GM18873 (cell line): ENCODE data around the gene ZCCHC13.
"Not testable (repeated sequence)": the region's sequence is repeated elsewhere in the genome, so short reads cannot be mapped to it uniquely, and the experiment has no call there.

Experiments
- ATAC-seq: cut with Tn5 transposase; IDR thresholded peaks from one replicate; pipeline ENCODE4 v1.9.1; 2021; ENCODE audit warnings: mild to moderate bottlenecking, moderate library complexity, moderate number of reproducible peaks; ENCODE audit not compliant: unreplicated experiment, low FRiP score

Gene ZCCHC13

DNA sequence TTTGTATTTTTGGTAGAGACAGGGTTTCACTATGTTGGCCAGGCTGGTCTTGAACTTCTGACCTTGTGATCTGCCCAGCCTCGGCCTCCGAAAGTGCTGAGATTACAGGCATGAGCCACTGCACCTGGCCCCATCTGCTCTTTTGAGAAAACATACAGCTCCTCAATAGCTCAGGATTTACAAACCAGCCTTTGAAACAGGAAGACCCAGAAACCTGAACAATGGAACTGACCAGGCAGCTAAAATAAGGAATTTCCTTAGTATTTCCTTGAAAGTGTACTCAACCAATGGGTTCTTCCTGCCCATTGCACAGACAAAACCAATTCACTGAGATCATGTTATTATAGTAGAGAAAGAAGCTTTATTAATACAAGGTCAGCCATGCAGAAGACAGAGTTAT, 15.3 kb downstream of the ZCCHC13 start:
- not testable (repeated sequence) for ATAC-seq

- no peak for ATAC-seq
Measured at GRCh38 chrX:74321191-74321590, 17.2 kb downstream of the ZCCHC13 start.

DNA sequence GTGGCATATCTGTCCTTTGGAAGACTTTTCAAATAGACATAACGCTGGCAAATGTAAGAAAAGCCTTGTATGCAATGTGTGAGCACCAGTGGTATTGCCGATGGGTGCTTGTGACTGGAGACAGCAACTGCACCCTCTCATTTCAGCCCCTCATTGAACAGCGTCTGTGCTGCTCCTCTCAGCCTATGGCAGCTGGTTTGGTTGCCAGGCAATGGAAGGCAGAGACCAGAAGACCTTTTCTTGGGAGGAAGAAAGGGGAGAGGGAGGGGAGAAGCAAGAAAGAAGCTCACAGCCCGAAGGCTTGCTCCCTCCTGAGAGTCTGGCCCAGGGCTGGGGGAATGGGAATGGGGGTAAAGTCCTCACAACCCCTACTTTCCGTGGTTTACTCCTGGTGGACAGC, 20.2 kb downstream of the ZCCHC13 start:
- ATAC-seq: no peak

GRCh38 chrX:74325130-74326059, 21.4 kb downstream of the ZCCHC13 start:
- no peak for ATAC-seq

DNA sequence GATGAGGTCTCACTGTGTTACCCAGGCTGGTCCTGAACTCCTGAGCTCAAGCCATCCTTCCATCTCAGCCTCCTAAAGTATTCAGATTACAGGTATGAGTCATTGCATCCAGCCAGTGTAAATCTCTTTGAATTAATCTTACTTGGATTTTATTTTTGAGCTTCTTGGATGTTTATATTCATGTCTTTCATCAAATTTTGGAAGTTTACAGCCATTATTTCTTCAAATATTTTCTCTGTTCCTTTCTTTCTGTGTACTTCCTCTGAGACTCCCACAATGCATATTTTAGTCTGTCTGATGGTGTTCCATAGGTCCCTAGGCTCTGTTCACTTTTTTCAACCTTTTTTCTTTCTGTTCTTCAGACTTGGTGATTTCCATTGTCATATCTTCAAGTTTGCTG, 34.9 kb downstream of the ZCCHC13 start:
- ATAC-seq: no peak

GRCh38 chrX:74340051-74340450, 36.1 kb downstream of the ZCCHC13 start:
- ATAC-seq: no peak

DNA sequence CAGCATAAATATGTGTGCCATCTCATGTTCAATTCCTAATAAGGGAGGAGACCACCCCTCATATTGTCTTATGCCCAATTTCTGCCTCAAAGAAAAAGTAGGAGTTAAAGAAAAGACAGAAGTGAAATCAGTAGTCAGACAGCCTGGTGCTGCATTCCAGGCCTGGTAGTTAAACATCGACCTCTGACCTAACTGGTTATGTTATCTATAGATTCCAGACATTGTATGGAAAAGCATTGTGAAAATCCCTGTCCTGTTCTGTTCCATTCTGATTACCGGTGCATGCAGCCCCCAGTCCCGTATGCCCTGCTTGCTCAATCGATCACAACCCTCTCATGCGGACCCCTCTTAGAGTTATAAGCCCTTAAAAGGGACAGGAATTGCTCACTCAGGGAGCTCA, 38.2 kb downstream of the ZCCHC13 start:
- ATAC-seq: not testable (repeated sequence)

- peak; percentile 88 for ATAC-seq
Measured at GRCh38 chrX:74343343-74344279, 39.6 kb downstream of the ZCCHC13 start.

DNA sequence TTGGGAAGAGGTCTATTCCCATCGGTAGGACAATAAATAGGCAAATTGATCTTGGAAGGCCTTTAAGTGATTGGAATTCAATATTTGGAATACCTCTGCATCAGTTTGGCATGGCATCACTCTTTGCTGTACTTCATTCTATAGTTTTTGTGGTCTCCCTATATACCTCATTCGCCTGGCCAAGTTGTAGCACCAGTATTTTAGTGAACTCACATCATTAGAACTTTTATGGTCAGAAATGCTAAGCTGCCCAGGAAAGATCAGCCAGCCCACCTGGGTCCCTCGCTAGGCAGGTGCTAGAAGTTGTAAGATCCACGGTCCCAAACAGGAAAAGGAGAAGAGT, 40.3 kb downstream of the ZCCHC13 start:
- no peak for ATAC-seq

DNA sequence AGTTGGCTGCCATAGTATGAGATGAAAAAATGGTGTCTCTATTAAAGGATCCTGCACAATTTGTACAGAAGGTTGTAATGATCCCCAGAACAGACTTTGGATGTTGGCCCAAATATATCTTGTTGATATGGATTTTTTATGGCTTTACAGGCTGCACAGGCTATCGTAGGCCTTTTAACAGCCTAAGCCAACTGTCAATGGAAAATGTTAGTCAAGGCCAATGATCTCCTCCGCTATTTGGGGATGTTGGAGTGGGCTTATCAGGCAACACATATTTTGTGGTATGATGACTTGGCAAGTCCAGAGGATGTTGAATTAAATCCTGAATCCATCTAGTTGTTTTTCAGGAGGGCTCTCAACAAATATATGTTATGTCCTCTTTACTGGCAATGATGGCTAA, 42.1 kb downstream of the ZCCHC13 start:
- no peak for ATAC-seq

GRCh38 chrX:74349387-74349786, 45.4 kb downstream of the ZCCHC13 start:
- no peak for ATAC-seq

DNA sequence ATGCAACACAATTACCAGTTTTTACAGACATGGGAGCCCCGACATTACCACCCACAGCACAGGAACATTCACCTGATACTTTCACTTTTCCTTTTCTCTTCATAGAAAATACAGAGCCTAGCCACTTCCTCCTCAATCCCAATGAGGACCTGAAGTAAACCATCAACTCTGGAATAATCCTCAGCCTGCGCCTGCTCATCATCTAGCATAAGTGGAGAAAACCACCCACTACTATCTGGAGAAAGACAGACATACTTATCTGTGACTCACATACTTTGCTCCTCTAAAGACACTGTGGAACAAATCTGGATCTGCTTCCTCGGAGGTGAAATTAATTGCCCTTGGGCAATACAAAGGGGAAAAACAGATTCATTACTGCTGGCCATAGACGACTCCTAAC, 47.8 kb downstream of the ZCCHC13 start:
- no peak for ATAC-seq

DNA sequence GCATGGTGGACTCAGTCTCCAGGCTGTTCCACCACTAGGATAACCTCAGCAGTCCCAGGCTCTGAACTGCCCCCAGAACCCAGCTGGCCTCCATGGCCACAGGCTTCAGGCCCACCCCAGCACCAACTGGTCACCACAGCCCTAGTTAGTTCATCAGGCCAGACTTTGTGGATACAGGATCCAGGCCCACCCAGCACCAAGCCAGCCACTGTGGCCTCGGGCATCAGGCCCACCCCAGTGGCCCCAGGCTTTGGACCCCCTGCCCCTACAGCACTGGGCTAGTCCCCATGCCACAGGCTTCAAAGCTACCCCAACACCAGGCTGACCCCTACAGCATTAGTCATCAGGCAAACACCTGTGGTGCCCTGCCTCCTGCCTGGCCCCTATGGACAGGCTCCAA, 50.0 kb downstream of the ZCCHC13 start:
- ATAC-seq: no peak
